HG03095 (cell line): ENCODE measurements around the gene SNRNP25.
"Not testable (repeated sequence)": the region's sequence is repeated elsewhere in the genome, so short reads cannot be mapped to it uniquely, and the experiment has no call there.

Experiments
- ATAC-seq: cut with Tn5 transposase; IDR thresholded peaks from one replicate; pipeline ENCODE4 v1.9.1; 2021; ENCODE audit warnings: moderate library complexity; ENCODE audit not compliant: unreplicated experiment

The SNRNP25 gene

DNA sequence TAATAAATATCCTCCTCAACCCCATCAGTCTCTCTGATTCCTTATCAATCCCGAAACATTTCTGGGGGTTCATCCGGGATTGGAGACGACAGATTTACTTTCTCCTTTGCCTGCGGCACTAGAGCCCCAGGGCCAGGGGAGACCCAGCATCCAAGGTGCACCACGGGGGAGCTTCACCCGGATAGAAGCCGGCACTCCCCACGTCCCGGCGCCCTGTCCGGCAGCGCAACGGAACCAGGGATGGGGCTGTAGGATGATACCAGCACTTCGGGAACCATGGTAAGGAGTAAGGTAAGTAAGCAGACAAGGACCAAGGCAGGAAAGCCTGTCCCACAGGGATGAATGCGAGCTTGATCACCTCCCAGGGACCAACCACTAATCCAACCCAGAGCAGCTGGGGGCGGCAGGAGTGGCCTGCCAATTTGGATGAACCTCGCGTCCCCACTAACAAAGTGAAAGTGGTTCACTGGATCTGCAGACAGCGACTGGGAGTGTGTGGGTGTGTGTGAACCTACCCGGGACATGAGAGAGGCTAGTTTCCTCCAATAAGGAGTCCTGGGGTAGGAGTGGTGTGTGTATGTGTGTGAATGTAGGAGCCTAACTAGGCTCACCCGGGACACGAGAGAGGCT is 12.1 kb upstream of the SNRNP25 start:
- no peak for ATAC-seq

- no peak for ATAC-seq
Observed at GRCh38 chr16:42069-42457, 11.6 kb upstream of the SNRNP25 start.

DNA sequence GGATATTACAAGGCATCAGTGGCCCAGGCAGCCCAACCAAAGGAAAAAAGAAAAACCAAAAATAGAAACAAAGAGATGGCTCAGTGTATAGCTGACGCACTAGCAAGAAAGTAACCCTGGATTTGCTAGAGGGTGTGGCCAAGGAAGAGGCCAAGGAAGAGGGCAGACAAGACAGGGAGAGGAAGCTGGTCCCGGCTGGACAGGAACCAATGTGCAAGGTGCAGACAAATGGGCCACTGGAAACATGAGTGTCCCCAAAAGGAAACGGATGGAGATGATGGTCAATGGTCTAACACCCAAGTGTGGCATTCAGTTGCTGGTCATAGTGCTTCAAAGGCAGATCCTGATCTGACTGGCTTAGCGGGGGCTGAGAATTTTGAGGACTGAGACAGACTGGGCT is 10.9 kb upstream of the SNRNP25 start:
- no peak for ATAC-seq

GRCh38 chr16:43294-43693 is 10.3 kb upstream of the SNRNP25 start:
- no peak for ATAC-seq

DNA sequence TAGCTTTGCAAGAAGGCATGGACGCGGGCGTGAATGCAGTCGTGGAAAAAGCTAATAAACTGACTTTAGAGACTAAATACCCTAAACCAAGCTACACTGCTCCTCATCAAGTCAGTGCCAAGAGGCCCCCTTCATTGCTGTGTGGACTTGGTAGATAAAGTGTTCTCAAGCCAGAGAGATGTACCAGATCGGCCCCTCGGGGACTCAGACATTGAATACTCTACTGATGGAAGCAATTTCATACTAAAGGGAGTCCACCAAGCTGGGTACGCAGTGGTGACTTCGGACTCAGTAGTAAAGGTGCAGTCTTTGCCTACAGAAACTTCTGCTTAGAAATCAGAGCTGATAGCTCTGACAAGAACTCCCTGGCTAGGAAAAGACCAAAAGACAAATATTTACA is 9.0 kb upstream of the SNRNP25 start:
- no peak for ATAC-seq

DNA sequence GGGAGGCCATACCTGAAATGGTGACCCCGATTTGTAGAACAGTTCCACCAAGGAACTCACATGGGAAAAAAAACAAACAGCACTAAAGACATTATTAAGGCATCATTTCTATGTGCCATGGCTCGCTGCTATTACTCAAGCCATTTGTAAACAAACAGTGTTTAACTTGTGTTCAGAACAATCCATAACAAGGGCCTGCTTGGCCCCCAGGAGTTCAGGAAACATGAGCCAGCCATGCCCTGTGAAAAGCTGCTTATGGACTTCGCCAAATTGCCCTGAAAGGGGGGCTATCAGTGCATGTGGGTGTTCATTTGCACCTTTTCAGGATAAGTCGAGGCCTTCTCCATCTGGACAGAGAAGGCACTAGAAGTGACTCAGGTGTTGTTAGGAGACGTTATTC is 8.2 kb upstream of the SNRNP25 start:
- ATAC-seq = no peak

- ATAC-seq = not testable (repeated sequence)
Observed at GRCh38 chr16:46510-46909, 7.1 kb upstream of the SNRNP25 start.

DNA sequence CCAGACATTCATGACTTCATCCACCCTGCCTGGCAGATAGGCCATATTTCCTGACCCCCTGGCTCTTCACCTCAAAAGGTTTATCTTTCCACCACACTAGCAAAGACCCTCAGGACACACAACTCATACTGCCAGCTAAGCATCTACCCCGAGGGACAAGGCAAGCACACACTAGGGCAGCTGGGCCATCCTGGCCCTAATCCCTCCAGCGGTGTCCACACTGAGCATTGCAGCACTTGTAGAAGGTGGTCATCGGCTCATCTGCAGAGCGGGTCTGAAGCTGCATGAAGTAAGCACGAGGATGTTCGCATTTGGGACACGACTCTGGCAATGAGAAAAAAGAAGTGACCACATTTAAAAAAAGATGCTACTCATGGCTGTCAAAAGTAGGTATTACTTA is 6.4 kb upstream of the SNRNP25 start:
- no peak for ATAC-seq

- ATAC-seq = no peak
Observed at GRCh38 chr16:50769-51591, 2.6 kb upstream of the SNRNP25 start.

- no peak for ATAC-seq
Observed at GRCh38 chr16:54237-54581, 581 bp downstream of the SNRNP25 start.

DNA sequence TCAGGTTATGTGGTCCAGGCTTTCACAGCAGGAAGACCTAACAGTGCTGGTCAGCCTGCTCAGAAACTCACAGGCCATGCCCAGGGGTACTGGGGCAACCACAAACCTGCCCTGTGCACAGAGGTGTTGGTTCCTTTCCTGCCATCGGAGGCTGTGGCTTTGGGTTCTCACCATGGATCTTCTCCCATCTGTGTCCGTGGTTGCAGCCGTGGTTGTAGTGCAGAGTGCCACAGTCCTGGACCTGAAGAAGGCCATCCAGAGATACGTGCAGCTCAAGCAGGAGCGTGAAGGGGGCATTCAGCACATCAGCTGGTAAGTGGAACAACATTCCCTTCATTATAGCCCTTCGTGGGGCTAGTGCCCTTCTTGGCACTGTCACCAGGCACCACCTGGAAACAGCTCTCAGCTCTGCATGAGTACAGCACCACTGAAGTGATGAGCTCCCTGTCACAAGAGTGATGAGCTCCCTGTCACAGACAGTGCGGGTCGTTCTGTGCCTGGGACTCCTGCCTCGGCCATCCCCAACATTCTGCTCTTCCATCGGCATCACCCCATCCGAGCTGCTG is 2.0 kb downstream of the SNRNP25 start:
- no peak for ATAC-seq

DNA sequence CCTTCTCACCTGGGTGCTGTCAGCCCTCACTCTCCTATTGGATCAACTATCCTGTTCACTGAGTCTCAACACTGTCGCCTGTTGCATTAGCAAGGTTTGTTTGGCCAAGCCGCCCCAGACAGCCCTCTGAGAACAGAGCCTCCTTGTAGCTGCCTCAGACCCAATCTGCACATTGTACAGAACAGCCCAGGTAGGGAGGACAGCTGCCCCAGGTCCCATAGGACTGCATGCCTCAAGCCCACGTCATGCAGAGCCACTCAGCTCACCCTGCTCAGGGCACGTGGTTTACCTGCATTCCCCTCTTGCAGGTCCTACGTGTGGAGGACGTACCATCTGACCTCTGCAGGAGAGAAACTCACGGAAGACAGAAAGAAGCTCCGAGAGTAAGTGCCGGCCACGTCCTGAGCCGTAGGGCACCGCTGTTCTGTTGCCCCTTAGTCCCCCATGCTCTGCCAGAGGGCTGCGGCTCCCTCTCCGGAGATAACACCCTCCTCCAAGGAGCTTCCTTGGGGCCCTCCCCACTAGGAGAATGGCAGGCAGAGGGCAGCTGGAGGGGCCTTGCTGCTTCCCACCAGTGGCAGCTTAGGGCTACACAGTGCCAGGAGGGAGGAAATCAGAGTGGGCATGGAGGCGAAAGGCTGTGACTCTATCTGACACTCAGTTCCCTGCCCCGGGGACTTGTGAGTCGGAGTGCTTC is 2.8 kb downstream of the SNRNP25 start:
- no peak for ATAC-seq

DNA sequence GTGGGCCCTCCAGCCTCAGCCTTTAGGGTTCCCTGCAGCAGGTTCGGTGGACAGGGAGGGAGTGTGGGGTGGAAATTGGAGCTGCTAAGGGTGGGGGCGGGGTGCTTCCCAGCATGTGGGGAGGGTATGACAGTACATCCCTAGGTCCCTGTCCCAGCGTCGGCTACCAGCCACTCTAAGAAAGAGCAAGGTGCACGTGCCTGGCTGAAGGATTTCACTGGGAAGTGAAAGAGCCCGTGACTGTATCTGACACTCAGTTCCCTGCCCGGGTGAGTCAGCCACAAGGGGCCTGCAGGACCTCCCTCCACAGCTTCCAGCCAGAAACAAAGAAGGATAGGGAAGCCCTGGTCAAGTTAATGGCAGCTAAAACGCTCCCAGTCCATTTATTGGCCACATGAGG is 4.1 kb downstream of the SNRNP25 start:
- no peak for ATAC-seq

GRCh38 chr16:58491-59439 is 5.1 kb downstream of the SNRNP25 start:
- ATAC-seq = no peak

DNA sequence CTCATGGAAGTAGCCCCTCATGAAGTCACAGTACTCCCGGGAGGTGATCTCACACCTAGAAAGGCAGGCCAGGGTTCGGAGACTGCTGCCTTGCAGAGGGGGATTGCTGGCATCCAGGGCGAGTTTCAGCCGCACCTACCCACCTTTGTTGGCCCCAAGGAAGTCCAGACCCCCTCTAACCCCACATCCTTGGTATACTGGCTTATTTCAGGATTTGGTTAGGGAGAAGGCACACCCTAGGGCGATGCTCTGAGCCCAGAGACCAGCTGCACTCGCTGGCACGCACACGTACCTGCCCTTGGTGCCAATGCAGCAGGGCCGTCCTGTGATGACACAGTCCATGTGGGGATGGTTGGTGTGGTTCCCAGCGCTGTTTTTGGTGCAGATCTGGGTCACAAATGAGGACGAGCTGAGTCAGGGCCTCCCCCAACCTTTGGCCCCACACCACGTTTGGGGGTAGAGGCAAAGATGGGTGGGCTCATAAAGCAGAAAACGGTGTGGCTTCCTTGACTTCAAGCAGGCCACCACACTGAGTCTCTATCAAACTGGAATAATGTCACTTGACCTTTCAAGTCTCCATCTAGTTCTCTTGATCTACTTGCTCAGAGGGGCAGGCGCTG is 5.9 kb downstream of the SNRNP25 start:
- no peak for ATAC-seq

DNA sequence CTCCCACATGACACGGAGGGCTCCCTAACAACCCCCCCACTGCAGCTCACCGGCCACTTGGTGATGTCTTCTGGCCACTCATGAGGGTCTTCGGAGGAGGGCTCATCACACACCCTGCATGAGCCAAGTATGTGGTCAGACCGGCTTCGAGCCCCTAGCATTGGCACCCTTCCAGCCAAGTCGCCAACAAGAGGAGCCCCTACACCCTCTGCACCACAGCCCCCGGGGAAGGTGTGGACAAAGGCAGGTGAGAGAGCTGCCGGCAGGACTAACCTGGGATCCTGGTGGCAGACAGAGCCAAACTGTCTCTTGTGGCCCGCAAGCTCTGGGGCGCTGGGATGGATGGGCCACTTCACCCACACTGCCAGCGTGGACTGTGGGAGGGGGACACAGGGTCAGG is 6.5 kb downstream of the SNRNP25 start:
- ATAC-seq = no peak

- no peak for ATAC-seq
Observed at GRCh38 chr16:60929-61878, 7.6 kb downstream of the SNRNP25 start.

DNA sequence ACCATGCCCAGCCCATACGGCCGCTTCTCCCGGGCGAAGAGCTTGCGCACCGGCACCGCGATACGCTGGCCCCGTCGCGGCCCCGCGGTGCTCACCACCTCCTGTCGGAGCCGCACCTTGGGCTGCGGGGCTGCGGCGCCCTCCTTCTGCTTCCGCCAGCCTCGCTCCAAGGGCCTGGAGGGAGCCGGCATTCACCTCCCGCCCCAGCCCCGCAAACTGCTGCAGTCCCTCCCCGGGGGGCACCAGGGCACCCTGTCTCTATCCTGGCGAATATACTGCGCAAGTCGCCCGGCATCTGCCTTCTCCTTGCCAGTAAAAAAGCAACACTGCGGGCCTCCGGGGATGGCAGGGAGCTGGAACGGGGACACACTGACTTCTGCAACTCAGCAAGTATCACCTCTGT is 8.3 kb downstream of the SNRNP25 start:
- no peak for ATAC-seq

DNA sequence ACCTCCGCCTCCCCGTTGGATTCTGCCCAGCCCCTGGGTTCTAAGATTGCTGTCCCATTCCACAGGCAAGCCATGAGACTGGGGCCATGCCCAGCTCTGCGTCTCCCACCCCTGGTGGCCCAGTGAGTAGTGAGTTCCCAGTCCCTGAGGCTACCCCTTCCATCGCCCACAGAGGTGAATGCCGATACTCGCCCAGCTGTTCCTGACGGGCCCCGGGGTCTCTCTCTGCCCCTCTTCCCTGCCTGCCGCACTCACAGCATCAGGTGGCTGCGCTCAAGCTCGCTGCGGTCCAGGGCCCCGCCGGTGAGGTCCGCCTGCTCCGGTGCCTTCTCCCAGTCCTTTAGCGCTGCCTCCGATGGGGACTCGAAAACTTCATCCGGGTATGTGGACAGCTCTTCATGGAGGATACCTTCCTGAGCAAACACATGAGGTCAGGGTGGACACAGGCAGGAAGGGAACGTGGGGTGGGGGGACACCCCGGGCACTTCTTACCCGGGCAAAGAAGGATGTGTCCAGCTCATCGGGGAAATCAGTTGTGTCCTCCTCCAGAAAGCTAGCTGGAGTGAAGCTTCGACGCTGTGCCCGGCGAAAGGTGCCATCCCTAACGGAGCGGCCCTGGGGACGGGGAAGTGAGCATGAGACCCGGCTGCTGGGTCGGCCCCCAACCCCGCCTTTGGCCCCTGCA is 8.8 kb downstream of the SNRNP25 start:
- ATAC-seq = no peak
